GM23248 (cell line): Measurements from ENCODE around the gene COL13A1.

ENCODE experiments used
- EZH2 ChIP-seq: fragments of 200-600 bp; sonication (generic); IDR thresholded peaks from 2 replicates; pipeline ENCODE4 v1.6.1; 2018; ENCODE audit warnings: antibody characterized with exemption, mild to moderate bottlenecking; ENCODE audit not compliant: insufficient read depth, poor library complexity, severe bottlenecking
- EZH2phosphoT487 ChIP-seq: fragments of 200-600 bp; sonication (generic); IDR thresholded peaks from 2 replicates; pipeline ENCODE4 v1.6.1; 2018; ENCODE audit warnings: antibody characterized with exemption, moderate library complexity, mild to moderate bottlenecking, low read depth; ENCODE audit not compliant: insufficient read depth

- no peak for TF ChIP-seq EZH2phosphoT487
- no peak for TF ChIP-seq EZH2
These were observed 106.4 kb downstream of the COL13A1 start for GRCh38 chr10:69908124-69908523.
